Parathyroid adenoma (tissue), 2 donors: ENCODE results near the gene ASPRV1.

Source experiments
- H2AFZ ChIP-seq: fragments of 300-600 bp; sonication (generic); one replicate; pipeline ENCODE4 v1.7.0; 2017; ENCODE audit warnings: antibody characterized with exemption, mild to moderate bottlenecking
- H3K27ac ChIP-seq: fragments of 300-600 bp; sonication (generic); one replicate; pipeline ENCODE4 v1.7.0; 2017
- H3K27me3 ChIP-seq: fragments of 300-600 bp; sonication (generic); one replicate; pipeline ENCODE4 v1.7.0; 2017; ENCODE audit warnings: low read length; ENCODE audit not compliant: control insufficient read depth, insufficient read depth
- H3K36me3 ChIP-seq: fragments of 300-600 bp; sonication (generic); one replicate; pipeline ENCODE4 v1.7.0; 2017; ENCODE audit warnings: low read length; ENCODE audit not compliant: control insufficient read depth, insufficient read depth
- H3K4me1 ChIP-seq: fragments of 300-600 bp; sonication (generic); one replicate; pipeline ENCODE4 v1.7.0; 2017; ENCODE audit warnings: control low read depth
- H3K4me2 ChIP-seq: fragments of 300-600 bp; sonication (generic); one replicate; pipeline ENCODE4 v1.7.0; 2017; ENCODE audit warnings: low read length
- H3K4me3 ChIP-seq: fragments of 300-600 bp; sonication (generic); one replicate; pipeline ENCODE4 v1.7.0; 2017; ENCODE audit warnings: low read depth, low read length
- H3K79me2 ChIP-seq: fragments of 300-600 bp; sonication (generic); one replicate; pipeline ENCODE4 v1.7.0; 2017; ENCODE audit warnings: control low read depth
- H3K9ac ChIP-seq: fragments of 300-600 bp; sonication (generic); one replicate; pipeline ENCODE4 v1.7.0; 2017; ENCODE audit warnings: mild to moderate bottlenecking
- H3K9me3 ChIP-seq: fragments of 300-600 bp; sonication (generic); one replicate; pipeline ENCODE4 v1.7.0; 2017; ENCODE audit warnings: low read length; ENCODE audit not compliant: control insufficient read depth
- CTCF ChIP-seq: fragments of 300-600 bp; sonication (generic); IDR thresholded peaks from one replicate; pipeline ENCODE4 v1.7.0; 2017; ENCODE audit warnings: antibody characterized with exemption, mild to moderate bottlenecking
- donor health status: primary hyperparathyroidism.

The ASPRV1 gene

DNA sequence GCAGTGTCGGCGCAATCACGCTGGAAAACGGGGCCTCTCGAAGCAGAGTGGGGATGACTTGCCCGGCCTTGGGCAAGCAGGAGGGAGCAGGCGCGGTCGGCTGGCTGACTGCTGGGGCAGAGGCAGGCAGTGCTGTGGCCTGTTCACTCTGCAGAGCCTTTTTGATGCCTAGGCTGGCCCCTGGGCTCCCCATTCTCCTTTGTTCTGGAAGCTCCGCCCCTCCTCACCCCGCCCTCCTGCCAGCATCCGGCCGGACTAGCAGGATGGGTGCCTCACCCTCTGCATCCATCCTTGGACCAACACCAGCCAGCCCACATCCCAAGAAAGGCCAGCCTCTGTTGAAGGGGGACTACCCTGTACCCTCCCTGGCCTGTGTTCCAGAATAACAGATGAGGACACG, at the start of gene ASPRV1:
Gene ASPRV1, minus strand, starts transcription at position 136 of the 400 bp plus-strand sequence. CDS start 195 bp downstream, outside the sequence.
- Histone ChIP-seq H3K9me3 (no peaks in the 10 kb centered on the region), H3K4me2 (no peak within 1 kb of the TSS), H3K4me1 (no peaks in the 10 kb centered on the region), H3K36me3 (no peaks in the 10 kb centered on the region), H3K27me3 (no peaks in the 10 kb centered on the region), H3K79me2 (no peaks in the 10 kb centered on the region), H3K27ac (no peak within 1 kb of the TSS), H3K4me3 (no peak within 1 kb of the TSS), H3K9ac (no peak within 1 kb of the TSS), H2AFZ (no peak within 1 kb of the TSS)
- TF ChIP-seq CTCF, result no peak

GRCh38 chr2:70010576-70011111, 49.2 kb upstream of the ASPRV1 start:
- H3K4me1 ChIP-seq, result no peaks in the 10 kb centered on the region
- H3K4me2 ChIP-seq, result no peak overlapping the region
- no peak overlapping the region for H3K4me3 ChIP-seq
- H2AFZ ChIP-seq, result no peak overlapping the region
- no peaks in the 10 kb centered on the region for H3K79me2 ChIP-seq
- no peaks in the 10 kb centered on the region for H3K36me3 ChIP-seq
- no peak overlapping the region for H3K9ac ChIP-seq
- no peak for TF ChIP-seq CTCF
- no peaks in the 10 kb centered on the region for H3K9me3 ChIP-seq
- H3K27ac ChIP-seq, result no peak overlapping the region
- no peaks in the 10 kb centered on the region for H3K27me3 ChIP-seq

GRCh38 chr2:70009762-70010575, 48.5 kb upstream of the ASPRV1 start:
- no peak overlapping the region for H2AFZ ChIP-seq
- H3K4me1 ChIP-seq, result no peaks in the 10 kb centered on the region
- no peaks in the 10 kb centered on the region for H3K27me3 ChIP-seq
- no peak overlapping the region for H3K9ac ChIP-seq
- H3K27ac ChIP-seq, result no peak overlapping the region
- no peak overlapping the region for H3K4me3 ChIP-seq
- no peaks in the 10 kb centered on the region for H3K79me2 ChIP-seq
- H3K4me2 ChIP-seq, result no peak overlapping the region
- no peak for TF ChIP-seq CTCF
- no peaks in the 10 kb centered on the region for H3K36me3 ChIP-seq
- H3K9me3 ChIP-seq, result no peaks in the 10 kb centered on the region

- H3K4me2 ChIP-seq, result no peak overlapping the region
- no peaks in the 10 kb centered on the region for H3K79me2 ChIP-seq
- H2AFZ ChIP-seq, result no peak overlapping the region
- H3K27me3 ChIP-seq, result no peaks in the 10 kb centered on the region
- no peaks in the 10 kb centered on the region for H3K36me3 ChIP-seq
- no peak overlapping the region for H3K27ac ChIP-seq
- no peak overlapping the region for H3K4me3 ChIP-seq
- H3K9ac ChIP-seq, result no peak overlapping the region
- no peaks in the 10 kb centered on the region for H3K4me1 ChIP-seq
- no peaks in the 10 kb centered on the region for H3K9me3 ChIP-seq
- no peak for TF ChIP-seq CTCF
Observed at GRCh38 chr2:70008290-70008689, 46.9 kb upstream of the ASPRV1 start.
